A549 (cell line): ENCODE data around the gene TRIM15.

Experiments
- CTCF ChIP-seq: fragments of >200 bp; sonication (Bioruptor Twin); formaldehyde crosslinking; IDR thresholded peaks from 3 replicates; pipeline ENCODE4 v1.5.1; 2016
- EHMT2 ChIP-seq: fragments of 200-600 bp; sonication (generic); IDR thresholded peaks from 2 replicates; pipeline ENCODE4 v1.6.1; 2016; ENCODE audit warnings: antibody characterized with exemption, low read depth, mild to moderate bottlenecking, moderate library complexity
- HMGXB4 ChIP-seq: fragments of 250-450 bp; sonication (Bioruptor Pico); IDR thresholded peaks from 2 replicates; pipeline ENCODE4 v1.5.0; 2021; ENCODE audit warnings: mild to moderate bottlenecking, moderate library complexity, borderline replicate concordance
- HOXB5 ChIP-seq: fragments of 250-450 bp; sonication (Bioruptor Pico); IDR thresholded peaks from 2 replicates; pipeline ENCODE4 v1.5.0; 2020; ENCODE audit warnings: mild to moderate bottlenecking, moderate library complexity
- MAX ChIP-seq: IDR thresholded peaks from 2 replicates; pipeline ENCODE4 v1.6.1; 2012
- POLR2A ChIP-seq: IDR thresholded peaks from 2 replicates; pipeline ENCODE4 v1.6.1; 2012; ENCODE audit warnings: mild to moderate bottlenecking, low read length
- RAD21 ChIP-seq, 2 experiments: fragments of >200 bp in 1 of 2; sonication (Bioruptor Twin) in 1 of 2; formaldehyde crosslinking in 1 of 2; IDR thresholded peaks in 1 of 2; conservative IDR thresholded peaks in 1 of 2; 2 replicates in 1 of 2; 3 replicates in 1 of 2; pipeline ENCODE4 v1.6.1; 2012 to 2018; ENCODE audit warnings: inconsistent platforms in 1 of 2
- SMC3 ChIP-seq: fragments of >200 bp; sonication (Bioruptor Twin); formaldehyde crosslinking; IDR thresholded peaks from 3 replicates; pipeline ENCODE4 v1.6.1; 2018; ENCODE audit warnings: inconsistent platforms
- ZC3H11A ChIP-seq: fragments of 450-650 bp; IDR thresholded peaks from 2 replicates; pipeline ENCODE4 v1.6.1; 2014; ENCODE audit warnings: antibody characterized with exemption, mild to moderate bottlenecking

- TF ChIP-seq RAD21 (conservative IDR thresholded peaks at IDR 0.05 in 1 of 2, IDR thresholded peaks at IDR 0.05 in 1 of 2) (no peak), HMGXB4 (CRISPR knock-in tag) (no peak), SMC3 (no peak), EHMT2 (no peak), CTCF (no peak), MAX (no peak), POLR2A (no peak), ZC3H11A (no peak), HOXB5 (peak; percentile 70; the same call in 1 of the 2 replicates)
Observed at GRCh38 chr6:30156262-30156599, 7.1 kb upstream of the TRIM15 start.
